SKM-1 (cell line): Measurements from ENCODE around the gene AGFG2.
A peak's percentile ranks its signal among the peaks of the same experiment; 100 is the strongest.

Experiments used
- DNase-seq: peaks from one replicate; lab custom pipeline; 2025; ENCODE audit not compliant: unreplicated experiment; lab: John Stamatoyannopoulos, UW

AGFG2 gene

DNA sequence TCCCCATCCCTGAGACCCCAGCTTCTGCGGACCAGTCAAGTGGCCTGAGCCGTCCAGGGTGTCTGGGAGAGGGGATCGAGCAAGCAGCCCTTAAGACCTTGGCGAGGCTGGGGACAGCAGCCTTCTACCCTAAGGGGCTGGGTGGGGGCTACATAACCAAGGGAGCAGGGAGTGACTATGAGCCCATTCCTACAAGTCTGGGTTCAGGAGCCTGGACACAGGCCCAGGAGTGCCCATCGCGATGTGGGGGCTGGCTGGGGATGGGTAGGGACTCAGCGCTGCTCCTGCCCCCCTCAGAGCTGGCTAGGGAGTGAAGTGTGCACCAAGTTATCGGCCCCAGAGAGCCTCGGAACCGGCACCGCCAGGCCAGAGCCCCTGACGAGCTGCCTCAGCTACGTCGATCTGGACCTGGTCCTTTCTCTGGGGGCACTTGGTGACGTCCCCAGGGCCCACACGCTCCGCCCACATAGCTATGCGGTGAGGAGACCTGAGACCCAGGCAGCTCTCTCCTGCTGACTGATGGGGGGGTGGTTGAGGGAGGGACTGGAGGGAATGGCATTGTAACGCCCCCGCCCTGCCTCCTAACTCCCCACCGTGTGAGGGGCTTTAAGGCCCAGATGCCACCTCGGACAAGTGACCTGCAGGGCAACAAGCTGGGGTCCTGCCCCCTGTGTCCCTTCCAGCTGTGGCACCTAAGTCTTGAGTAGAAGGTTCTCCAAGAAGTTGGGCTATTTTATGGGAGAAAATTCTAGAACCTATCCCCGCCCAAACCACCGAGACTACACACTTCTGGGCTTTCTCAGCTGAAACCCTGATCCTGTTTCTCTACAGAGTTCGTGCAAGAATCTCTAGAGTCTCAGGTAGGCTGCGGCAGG lies 32.2 kb downstream of the AGFG2 start:
- DNase-seq: no peak

GRCh38 chr7:100571829-100572116 lies 32.8 kb downstream of the AGFG2 start:
- no peak for DNase-seq

GRCh38 chr7:100572281-100572948 lies 33.4 kb downstream of the AGFG2 start:
- no peak for DNase-seq

GRCh38 chr7:100572949-100573675 lies 34.1 kb downstream of the AGFG2 start:
- DNase-seq: no peak

DNA sequence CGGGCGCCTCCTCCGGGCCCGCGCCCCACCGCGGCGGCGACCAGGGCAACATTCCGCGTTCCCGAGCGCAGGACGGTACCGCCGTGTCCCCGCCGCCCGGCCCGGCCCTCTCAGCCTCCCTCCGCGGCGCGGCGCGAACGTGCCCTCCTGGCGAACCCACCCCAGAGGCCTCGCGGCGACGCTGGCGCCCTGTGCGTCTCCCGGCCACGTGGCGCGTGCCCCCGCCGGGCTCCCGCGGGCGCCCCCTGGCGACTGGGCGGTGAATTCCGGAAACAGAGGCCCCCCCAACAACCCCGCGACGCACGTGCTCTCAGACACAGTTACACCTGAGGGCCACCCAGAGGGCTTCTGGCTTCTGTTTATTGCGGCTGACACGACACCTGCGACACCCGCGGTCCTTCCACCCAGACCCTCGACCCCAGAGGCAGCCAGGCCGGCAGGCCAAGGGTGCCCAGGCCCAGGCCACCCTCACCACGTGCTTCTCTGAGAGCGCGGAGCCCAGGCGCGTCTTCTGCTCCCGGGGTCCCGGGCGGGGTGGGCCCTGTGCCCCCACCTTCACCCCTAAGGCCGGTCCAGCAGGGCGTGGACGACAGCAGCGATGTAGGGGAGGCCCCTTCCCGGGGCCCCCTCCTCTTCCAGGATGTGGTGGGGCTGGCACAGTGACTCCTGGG lies 34.8 kb downstream of the AGFG2 start, which contains the start of gene SAP25:
TSS of gene SAP25 (minus strand) at position 210 of the 671 bp plus-strand sequence. CDS start at position 52, 158 bp downstream.
- no peak for DNase-seq

DNA sequence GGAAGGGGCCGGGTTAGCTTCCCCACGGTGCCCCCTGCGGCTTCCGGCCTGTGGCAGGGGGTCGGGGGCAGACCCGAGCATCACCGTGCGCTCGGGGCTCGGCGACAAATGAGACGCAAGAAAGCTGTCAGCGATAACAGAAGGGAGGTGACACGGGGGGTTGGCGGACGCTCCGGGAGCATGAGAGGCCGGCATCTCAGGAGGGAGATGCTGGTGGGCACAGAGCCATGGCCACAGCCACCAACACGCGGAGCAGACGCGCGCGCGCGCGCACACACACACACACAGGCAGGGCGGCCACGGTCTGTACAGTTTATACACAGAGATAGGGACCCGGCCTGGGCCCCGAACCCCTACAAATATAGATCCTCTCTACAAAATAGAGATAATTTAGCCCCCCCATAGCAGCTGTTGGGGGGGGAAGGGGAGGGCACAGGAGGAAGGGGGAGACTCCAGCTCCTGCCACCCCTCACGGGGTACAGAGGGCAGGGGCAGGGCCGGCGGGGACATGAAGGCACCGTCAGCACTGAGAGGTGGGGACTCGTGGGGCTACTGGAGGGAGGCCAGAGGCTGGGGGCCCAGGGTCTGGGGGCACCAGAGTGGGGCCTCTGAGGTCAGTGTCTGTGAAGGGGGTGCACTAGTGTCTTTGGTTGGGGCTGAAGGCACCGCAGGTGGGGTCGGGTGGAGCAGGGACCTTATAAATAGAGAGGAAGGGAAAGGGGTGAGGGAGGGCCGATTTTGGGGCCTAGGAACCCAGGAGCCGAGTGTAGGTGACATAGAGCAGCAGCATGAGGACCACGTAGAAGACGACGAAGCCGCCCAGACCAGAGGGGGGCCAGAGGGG lies 35.6 kb downstream of the AGFG2 start:
- DNase-seq: no peak

DNA sequence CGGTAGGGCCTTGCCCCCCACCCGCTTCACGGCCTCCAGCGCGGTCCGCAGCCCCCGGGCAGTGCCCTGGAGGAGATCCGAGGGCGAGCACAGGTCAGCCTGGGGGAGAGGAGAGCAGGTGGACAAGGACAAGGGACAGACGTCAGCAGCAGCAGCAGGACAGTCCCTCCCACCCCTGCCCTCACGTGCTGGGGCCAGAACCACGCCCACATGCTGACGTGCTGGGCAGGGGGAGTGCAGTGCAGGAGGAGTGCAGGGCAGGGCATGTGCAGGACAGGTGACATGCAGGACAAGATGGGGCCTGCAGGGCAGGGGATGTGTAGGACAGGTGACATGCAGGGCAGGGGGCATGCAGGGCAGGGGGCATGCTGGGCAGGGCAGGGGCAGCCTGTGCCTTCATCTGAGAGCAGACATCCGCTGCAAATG lies 36.2 kb downstream of the AGFG2 start:
- no peak for DNase-seq

- DNase-seq: no peak
Measured at GRCh38 chr7:100575746-100576383, 36.9 kb downstream of the AGFG2 start.

GRCh38 chr7:100576384-100576993 lies 37.5 kb downstream of the AGFG2 start:
- DNase-seq: no peak

- no peak for DNase-seq
Measured at GRCh38 chr7:100577103-100577502, 38.1 kb downstream of the AGFG2 start.

DNA sequence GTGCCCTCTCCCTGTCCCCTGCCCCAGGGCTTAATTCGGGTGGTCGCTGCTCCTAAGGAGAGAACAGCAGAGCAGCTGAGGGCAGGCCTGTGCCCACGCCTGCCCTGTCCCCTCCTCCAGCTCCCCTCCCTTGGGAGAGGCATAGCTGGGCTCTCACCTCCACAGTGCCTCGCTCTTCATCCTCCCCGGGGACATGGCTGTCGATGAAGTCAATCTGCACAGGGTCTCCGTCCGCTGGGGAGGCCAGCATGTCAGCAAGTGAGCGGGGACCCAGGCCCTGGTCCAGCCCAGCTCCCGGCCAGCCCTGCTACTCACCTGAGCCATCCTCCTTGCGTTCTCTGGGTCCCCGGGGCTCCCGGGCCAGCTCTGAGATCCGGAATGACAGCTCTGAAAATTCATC lies 38.5 kb downstream of the AGFG2 start:
- DNase-seq: no peak

DNA sequence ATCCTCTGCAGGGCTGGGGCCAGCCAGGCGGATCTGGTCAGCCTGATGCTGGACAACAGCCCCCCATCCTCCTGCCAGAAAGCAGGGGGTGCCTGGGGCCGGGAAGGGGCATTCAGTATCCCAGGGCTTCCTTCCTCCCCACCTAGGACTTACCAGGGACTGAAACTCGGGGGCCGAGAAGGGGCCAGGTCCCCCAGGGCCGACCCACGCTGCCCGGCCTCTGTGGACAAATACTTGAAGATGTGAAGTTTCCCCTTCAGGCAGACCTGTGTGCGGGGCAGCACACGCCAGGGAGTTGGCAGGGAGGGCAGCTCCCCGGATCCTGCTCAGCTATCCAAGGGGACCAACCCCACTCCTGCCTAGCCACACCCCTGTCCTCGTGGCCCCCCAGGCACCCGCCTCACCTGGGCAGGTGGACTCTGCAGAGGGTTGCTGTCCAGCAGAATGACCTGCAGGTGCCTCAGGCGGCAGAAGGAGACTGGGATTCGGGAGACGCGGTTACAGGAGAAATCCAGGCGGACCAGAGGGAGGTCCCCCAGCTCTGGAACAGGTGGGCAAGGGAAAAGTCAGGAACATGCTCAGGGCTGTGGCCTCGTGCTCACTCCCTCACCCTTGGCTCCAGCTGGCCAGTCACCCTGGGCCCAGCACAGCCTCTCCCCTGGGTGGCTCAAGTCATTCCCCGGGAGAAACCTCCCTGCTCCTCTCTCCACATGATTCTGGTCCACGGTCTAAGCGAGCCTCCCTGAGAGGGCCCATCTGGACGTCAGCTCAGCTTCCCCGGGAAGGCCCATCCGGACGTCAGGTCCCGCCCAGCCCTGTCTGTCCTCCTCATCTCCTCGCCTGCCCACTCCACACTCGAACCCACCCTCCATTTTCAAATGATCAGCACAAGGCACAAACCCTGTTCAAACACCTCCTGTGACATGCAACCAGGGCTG lies 39.5 kb downstream of the AGFG2 start:
- DNase-seq: no peak

- no peak for DNase-seq
Measured at GRCh38 chr7:100580466-100581283, 41.7 kb downstream of the AGFG2 start.

- no peak for DNase-seq
Measured at GRCh38 chr7:100582041-100582579, 43.1 kb downstream of the AGFG2 start.

DNA sequence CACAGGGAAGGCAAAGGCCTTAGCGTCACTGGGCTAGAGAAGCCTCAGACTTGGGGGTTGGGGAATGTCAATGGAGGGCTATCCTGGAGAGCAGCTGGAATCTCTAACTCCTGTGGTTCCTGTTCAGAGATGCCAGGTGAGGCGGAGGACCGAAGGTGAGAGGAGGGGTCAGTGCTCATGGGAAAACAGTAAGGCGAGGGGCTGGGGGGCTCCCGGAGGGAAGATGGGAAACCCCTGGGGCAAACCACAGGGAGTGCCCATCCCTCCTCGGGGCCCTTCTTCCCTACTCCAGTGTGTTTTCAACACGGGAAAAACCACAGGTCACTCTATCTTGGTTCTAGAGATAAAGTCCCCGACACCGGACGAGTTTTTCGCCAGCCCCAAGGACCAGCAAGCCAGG lies 43.6 kb downstream of the AGFG2 start:
- no peak for DNase-seq

DNA sequence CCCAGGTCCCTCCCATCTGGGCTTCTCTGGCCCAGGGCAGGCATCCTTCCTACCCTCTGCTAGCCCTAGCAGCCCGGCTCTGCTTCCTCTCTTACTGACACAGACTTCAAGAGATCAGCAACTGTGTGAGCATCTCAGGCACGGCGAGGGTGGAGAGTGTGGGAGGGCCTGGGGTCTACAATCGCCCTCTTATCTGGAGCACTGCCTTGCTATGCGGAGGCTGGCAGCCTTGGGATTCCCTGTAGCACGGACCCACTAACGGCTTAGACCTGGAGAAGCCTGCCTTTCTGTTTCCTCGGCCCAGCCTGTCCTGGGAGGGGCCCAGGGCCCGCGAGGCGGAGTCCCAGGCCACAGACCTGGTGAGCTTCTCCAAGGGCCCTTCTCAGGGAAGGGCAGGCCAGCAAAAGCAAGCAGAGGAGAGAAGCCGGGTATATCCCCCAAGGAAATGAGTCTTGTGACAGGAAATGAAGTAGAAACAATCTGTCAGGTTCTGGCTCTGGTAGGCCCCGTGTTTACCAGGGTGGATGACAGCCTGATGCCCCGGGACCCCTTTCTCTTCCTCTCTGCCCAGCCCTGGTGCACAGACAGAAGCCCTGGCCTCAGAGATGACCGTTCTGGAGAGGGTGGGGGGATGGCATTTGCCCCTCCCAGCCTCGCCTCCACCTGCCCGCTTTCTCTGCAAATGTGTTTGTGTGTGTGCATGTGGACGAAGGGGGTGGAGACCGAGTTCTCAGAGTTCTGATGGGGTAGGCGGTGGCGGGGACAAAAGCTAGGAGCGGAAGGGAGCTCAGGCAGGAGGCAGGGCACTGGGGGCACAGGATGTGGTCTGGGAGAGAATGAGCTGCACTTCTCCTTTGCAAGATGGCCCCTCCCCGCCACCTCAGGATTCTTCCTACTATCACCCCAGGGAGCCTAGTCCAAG lies 44.4 kb downstream of the AGFG2 start:
- DNase-seq: peak; percentile 94
